SK-N-SH treated with all-trans-retinoic acid at 6 μM for 48 hours (cell line): ENCODE results near the gene IRF5.
"Not testable (repeated sequence)": the region's sequence is repeated elsewhere in the genome, so short reads cannot be mapped to it uniquely, and the experiment has no call there.

Experiments
- ATAC-seq: fragments of 200-7000 bp; cut with Tn5 transposase; 3 replicates; pipeline ENCODE4 v1.9.1; 2020; ENCODE audit warnings: mild to moderate bottlenecking, moderate library complexity
- ARNTL ChIP-seq: fragments of 450-650 bp; formaldehyde crosslinking; IDR thresholded peaks from 2 replicates; pipeline ENCODE4 v1.5.0; 2020; ENCODE audit warnings: low read depth, mild to moderate bottlenecking, moderate library complexity, borderline replicate concordance
- BACH2 ChIP-seq: fragments of 250-450 bp; sonication (Bioruptor Pico); IDR thresholded peaks from 2 replicates; pipeline ENCODE4 v1.9.0; 2021; ENCODE audit warnings: mild to moderate bottlenecking, borderline replicate concordance
- CREB5 ChIP-seq: fragments of 250-450 bp; sonication (Bioruptor Pico); IDR thresholded peaks from 2 replicates; pipeline ENCODE4 v1.5.1; 2020; ENCODE audit warnings: low read depth, mild to moderate bottlenecking, moderate library complexity
- CSDC2 ChIP-seq: fragments of 250-450 bp; sonication (Bioruptor Pico); IDR thresholded peaks from 2 replicates; pipeline ENCODE4 v1.5.0; 2020; ENCODE audit warnings: mild to moderate bottlenecking, moderate library complexity
- ISL1 ChIP-seq: fragments of 250-450 bp; sonication (Bioruptor Pico); IDR thresholded peaks from 2 replicates; pipeline ENCODE4 v2.1.2; 2022; ENCODE audit warnings: mild to moderate bottlenecking, moderate library complexity
- OSR1 ChIP-seq: fragments of 250-450 bp; sonication (Bioruptor Pico); IDR thresholded peaks from 2 replicates; pipeline ENCODE4 v1.8.0; 2022; ENCODE audit warnings: moderate library complexity, mild to moderate bottlenecking, inconsistent platforms
- PPARA ChIP-seq: fragments of 250-450 bp; sonication (Bioruptor Pico); IDR thresholded peaks from 2 replicates; pipeline ENCODE4 v1.5.0; 2020; ENCODE audit warnings: mild to moderate bottlenecking, borderline replicate concordance
- SNAI2 ChIP-seq: fragments of 250-450 bp; sonication (Bioruptor Pico); IDR thresholded peaks from 2 replicates; pipeline ENCODE4 v1.5.0; 2020; ENCODE audit warnings: mild to moderate bottlenecking, moderate library complexity
- TCF4 ChIP-seq: fragments of 250-450 bp; sonication (Bioruptor Pico); IDR thresholded peaks from 2 replicates; pipeline ENCODE4 v1.8.0; 2021; ENCODE audit warnings: mild to moderate bottlenecking, moderate library complexity, borderline replicate concordance
- ZC3H10 ChIP-seq: fragments of 250-450 bp; sonication (Bioruptor Pico); IDR thresholded peaks from 2 replicates; pipeline ENCODE4 v1.5.1; 2021; ENCODE audit warnings: mild to moderate bottlenecking, moderate library complexity
- ZFP3 ChIP-seq: fragments of 250-450 bp; sonication (Bioruptor Pico); IDR thresholded peaks from 2 replicates; pipeline ENCODE4 v1.5.0; 2020; ENCODE audit warnings: mild to moderate bottlenecking, moderate library complexity
- ZNF565 ChIP-seq: fragments of 450-650 bp; formaldehyde crosslinking; conservative IDR thresholded peaks from 2 replicates; pipeline ENCODE4 v1.5.0; 2020; ENCODE audit warnings: low read depth, mild to moderate bottlenecking, moderate library complexity
- ZNF70 ChIP-seq: fragments of 450-650 bp; formaldehyde crosslinking; IDR thresholded peaks from 2 replicates; pipeline ENCODE4 v1.5.0; 2020; ENCODE audit warnings: mild to moderate bottlenecking, moderate library complexity
- ZNF8 ChIP-seq: fragments of 450-650 bp; formaldehyde crosslinking; IDR thresholded peaks from 2 replicates; pipeline ENCODE4 v1.5.0; 2020; ENCODE audit warnings: mild to moderate bottlenecking, moderate library complexity
- TF ChIP-seq, protein P1 (sequence below): fragments of 250-450 bp; sonication (Bioruptor Pico); IDR thresholded peaks from 2 replicates; pipeline ENCODE4 v1.8.0; 2021; ENCODE audit warnings: low read depth, mild to moderate bottlenecking, moderate library complexity, borderline replicate concordance
- TF ChIP-seq, protein P2 (sequence below): fragments of 250-450 bp; sonication (Bioruptor Pico); IDR thresholded peaks from 2 replicates; pipeline ENCODE4 v1.5.0; 2020; ENCODE audit warnings: mild to moderate bottlenecking, moderate library complexity
- TF ChIP-seq, protein P3 (sequence below): fragments of 250-450 bp; sonication (Bioruptor Pico); IDR thresholded peaks from 2 replicates; pipeline ENCODE4 v1.8.0; 2020; ENCODE audit warnings: mild to moderate bottlenecking, moderate library complexity, borderline replicate concordance

IRF5 gene

DNA sequence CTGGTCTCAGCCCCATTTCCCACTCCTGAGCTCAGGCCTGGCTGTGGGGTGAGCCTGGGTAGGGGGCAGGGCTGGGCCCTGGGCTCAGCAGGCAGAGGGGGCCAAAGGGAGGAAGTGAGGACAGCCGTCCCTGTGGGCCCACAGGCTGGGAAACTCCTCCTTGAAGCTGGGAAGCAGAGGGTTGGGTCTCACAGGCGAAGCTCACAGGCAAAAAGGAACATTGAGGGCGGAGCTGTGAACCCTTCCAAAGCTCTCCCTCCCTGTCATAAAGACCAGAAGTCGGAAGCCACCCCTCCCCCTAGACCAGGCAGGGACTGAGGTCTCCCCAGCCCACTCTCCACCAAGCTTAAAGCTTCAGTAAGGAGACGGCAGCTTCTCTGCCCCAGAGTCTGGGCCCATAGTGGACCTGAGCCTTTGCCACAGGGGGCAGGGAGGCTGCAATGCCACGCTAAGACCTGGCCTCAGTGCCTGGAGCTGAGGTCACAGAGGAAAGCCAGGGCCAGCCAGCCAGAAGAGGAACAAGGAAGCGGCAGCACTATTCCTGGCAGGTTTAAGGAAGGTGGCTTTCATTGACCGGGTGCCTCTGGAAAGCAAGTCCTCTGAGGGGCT, 26.2 kb upstream of the IRF5 start:
- no peak for TF ChIP-seq ZNF70 (CRISPR knock-in tag)
- ATAC-seq: no peak

DNA sequence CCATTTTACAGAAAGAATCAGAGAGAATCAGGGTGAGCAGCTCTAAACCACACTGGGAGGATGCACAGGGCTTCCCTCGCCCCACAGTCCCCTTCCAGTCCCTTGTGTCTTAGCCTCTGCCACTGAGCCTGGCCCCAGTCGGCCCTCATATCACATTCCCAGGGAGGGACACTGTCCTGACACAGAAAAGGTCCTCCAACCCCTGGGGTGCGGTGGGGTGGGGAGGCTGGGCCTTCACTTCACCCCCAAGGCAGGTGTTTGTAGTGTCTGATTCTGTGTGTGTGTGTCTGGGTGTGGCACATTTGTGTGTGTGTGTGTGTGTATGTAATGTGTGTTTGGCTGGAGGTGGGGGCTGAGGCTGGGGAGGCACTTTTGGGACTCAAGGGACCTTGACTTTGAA, 25.4 kb upstream of the IRF5 start:
- TF ChIP-seq ZFP3: no peak
- TF ChIP-seq PPARA (CRISPR knock-in tag): no peak
- TF ChIP-seq ARNTL (CRISPR knock-in tag): no peak
- no peak for TF ChIP-seq CSDC2
- no peak for TF ChIP-seq TCF4 (CRISPR knock-in tag)
- no peak for TF ChIP-seq OSR1 (CRISPR knock-in tag)
- ATAC-seq: no peak

GRCh38 chr7:128912709-128913495, 24.8 kb upstream of the IRF5 start:
- not testable (repeated sequence) for ATAC-seq

- ATAC-seq: no peak
Observed at GRCh38 chr7:128913870-128914565, 23.7 kb upstream of the IRF5 start.

GRCh38 chr7:128914566-128915151, 23.1 kb upstream of the IRF5 start:
- no peak for ATAC-seq
- TF ChIP-seq TCF4 (CRISPR knock-in tag): no peak
- TF ChIP-seq, protein P1, sequence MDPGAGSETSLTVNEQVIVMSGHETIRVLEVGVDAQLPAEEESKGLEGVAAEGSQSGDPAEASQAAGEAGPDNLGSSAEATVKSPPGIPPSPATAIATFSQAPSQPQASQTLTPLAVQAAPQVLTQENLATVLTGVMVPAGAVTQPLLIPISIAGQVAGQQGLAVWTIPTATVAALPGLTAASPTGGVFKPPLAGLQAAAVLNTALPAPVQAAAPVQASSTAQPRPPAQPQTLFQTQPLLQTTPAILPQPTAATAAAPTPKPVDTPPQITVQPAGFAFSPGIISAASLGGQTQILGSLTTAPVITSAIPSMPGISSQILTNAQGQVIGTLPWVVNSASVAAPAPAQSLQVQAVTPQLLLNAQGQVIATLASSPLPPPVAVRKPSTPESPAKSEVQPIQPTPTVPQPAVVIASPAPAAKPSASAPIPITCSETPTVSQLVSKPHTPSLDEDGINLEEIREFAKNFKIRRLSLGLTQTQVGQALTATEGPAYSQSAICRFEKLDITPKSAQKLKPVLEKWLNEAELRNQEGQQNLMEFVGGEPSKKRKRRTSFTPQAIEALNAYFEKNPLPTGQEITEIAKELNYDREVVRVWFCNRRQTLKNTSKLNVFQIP (CRISPR knock-in tag): no peak
- TF ChIP-seq, protein P2, sequence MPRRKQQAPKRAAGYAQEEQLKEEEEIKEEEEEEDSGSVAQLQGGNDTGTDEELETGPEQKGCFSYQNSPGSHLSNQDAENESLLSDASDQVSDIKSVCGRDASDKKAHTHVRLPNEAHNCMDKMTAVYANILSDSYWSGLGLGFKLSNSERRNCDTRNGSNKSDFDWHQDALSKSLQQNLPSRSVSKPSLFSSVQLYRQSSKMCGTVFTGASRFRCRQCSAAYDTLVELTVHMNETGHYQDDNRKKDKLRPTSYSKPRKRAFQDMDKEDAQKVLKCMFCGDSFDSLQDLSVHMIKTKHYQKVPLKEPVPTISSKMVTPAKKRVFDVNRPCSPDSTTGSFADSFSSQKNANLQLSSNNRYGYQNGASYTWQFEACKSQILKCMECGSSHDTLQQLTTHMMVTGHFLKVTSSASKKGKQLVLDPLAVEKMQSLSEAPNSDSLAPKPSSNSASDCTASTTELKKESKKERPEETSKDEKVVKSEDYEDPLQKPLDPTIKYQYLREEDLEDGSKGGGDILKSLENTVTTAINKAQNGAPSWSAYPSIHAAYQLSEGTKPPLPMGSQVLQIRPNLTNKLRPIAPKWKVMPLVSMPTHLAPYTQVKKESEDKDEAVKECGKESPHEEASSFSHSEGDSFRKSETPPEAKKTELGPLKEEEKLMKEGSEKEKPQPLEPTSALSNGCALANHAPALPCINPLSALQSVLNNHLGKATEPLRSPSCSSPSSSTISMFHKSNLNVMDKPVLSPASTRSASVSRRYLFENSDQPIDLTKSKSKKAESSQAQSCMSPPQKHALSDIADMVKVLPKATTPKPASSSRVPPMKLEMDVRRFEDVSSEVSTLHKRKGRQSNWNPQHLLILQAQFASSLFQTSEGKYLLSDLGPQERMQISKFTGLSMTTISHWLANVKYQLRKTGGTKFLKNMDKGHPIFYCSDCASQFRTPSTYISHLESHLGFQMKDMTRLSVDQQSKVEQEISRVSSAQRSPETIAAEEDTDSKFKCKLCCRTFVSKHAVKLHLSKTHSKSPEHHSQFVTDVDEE: no peak
- TF ChIP-seq CSDC2: no peak

More at GRCh38 chr7:128913870-128914565, 23.7 kb upstream of the IRF5 start:
- TF ChIP-seq ZC3H10 (CRISPR knock-in tag): no peak
- no peak for TF ChIP-seq SNAI2 (CRISPR knock-in tag)
- no peak for TF ChIP-seq ARNTL (CRISPR knock-in tag)
- no peak for TF ChIP-seq BACH2 (CRISPR knock-in tag)
- TF ChIP-seq ZNF565 (CRISPR knock-in tag): no peak
- TF ChIP-seq ZFP3: no peak
- no peak for TF ChIP-seq PPARA (CRISPR knock-in tag)
- TF ChIP-seq, protein P3, sequence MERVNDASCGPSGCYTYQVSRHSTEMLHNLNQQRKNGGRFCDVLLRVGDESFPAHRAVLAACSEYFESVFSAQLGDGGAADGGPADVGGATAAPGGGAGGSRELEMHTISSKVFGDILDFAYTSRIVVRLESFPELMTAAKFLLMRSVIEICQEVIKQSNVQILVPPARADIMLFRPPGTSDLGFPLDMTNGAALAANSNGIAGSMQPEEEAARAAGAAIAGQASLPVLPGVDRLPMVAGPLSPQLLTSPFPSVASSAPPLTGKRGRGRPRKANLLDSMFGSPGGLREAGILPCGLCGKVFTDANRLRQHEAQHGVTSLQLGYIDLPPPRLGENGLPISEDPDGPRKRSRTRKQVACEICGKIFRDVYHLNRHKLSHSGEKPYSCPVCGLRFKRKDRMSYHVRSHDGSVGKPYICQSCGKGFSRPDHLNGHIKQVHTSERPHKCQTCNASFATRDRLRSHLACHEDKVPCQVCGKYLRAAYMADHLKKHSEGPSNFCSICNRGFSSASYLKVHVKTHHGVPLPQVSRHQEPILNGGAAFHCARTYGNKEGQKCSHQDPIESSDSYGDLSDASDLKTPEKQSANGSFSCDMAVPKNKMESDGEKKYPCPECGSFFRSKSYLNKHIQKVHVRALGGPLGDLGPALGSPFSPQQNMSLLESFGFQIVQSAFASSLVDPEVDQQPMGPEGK: no peak
- no peak for TF ChIP-seq OSR1 (CRISPR knock-in tag)
- no peak for TF ChIP-seq CSDC2
- TF ChIP-seq TCF4 (CRISPR knock-in tag): no peak
- no peak for TF ChIP-seq ISL1 (CRISPR knock-in tag)
- TF ChIP-seq, protein P2: no peak
- TF ChIP-seq ZNF8 (CRISPR knock-in tag): no peak
- TF ChIP-seq CREB5 (CRISPR knock-in tag): no peak
